Stomach smooth muscle (tissue), 2 donors: ENCODE data around the gene CLMP.
A peak's percentile ranks its signal among the peaks of the same experiment; 100 is the strongest.

ENCODE experiments used
- H3K27ac ChIP-seq: one replicate; pipeline ENCODE4 v1.7.0; 2013; ENCODE audit warnings: mild to moderate bottlenecking, low read length, inconsistent platforms
- H3K27me3 ChIP-seq, 2 donors: one replicate each; pipeline ENCODE4 v1.7.0; 2013; ENCODE audit warnings: low read length in 2 of 2; ENCODE audit not compliant: insufficient read depth in 2 of 2, control insufficient read depth in 1 of 2
- H3K36me3 ChIP-seq, 2 donors: one replicate each; pipeline ENCODE4 v1.7.0; 2013; ENCODE audit warnings: low read length in 2 of 2; ENCODE audit not compliant: control insufficient read depth in 2 of 2, insufficient read depth in 2 of 2
- H3K4me1 ChIP-seq: one replicate; pipeline ENCODE4 v1.7.0; 2013; ENCODE audit warnings: low read length; ENCODE audit not compliant: control insufficient read depth, insufficient read depth
- H3K4me3 ChIP-seq, 2 donors: one replicate each; pipeline ENCODE4 v1.7.0; 2013; ENCODE audit warnings: low read length in 2 of 2
- H3K9ac ChIP-seq, 2 donors: one replicate each; pipeline ENCODE4 v1.7.0; 2013; ENCODE audit warnings: low read length in 2 of 2, mild to moderate bottlenecking in 1 of 2
- H3K9me3 ChIP-seq, 2 donors: one replicate each; pipeline ENCODE4 v1.7.0; 2013; ENCODE audit warnings: low read length in 2 of 2; ENCODE audit not compliant: control insufficient read depth in 2 of 2
- donor health status: healthy.
- donor health status: Pancreatic carcinoma.

The CLMP gene

DNA sequence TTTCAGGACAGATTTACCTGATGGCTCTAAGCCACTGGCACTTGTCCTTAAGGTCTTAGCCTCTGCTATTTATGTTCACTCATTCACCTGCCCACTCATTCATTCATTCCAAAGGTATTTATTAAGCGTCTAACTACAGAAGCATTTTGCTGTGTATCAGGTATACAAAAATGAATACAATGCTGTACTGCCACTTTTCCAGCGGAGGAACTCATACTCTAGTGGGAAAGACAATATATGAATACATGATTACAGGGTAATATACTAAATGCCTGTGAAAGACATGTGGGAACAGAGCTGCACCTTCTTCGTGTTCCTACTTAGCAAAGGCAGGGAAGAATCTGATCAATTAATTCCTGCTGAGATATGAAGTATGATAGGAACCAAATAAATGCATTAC is 43.7 kb downstream of the CLMP start:
- H3K9ac ChIP-seq = no peak overlapping the region
- H3K27ac ChIP-seq = no peak overlapping the region

DNA sequence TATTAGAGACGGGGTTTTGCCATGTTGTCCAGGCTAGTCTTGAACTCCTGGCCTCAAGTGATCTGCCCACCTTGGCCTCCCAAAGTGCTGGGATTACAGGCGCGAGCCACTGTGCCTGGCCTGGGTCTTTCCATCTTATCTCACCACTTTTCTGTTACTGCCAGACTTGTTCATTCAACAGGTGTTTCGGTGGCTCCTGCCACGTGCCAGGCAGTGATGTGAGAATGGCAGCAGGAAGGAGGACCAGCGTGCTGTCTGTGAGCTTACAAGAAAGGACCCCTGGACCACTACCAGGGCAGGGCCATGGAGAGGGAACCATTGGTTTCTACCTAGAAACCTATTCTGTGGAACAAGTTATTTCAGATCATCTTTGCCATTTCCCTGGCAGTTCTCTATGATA is 44.2 kb downstream of the CLMP start:
- Histone ChIP-seq H3K27me3 (no peaks in the 10 kb centered on the region), H3K27ac (no peak overlapping the region), H3K9ac (no peak overlapping the region), H3K9me3 (no peaks in the 10 kb centered on the region), H3K4me1 (peaks cover 6% of the 10 kb centered on the region), H3K4me3 (no peak overlapping the region), H3K36me3 (peaks cover 3 to 11% of the 10 kb centered on the region in 2 donors)

More for the DNA sequence above, 43.7 kb downstream of the CLMP start:
- H3K4me1 ChIP-seq = peaks cover 3% of the 10 kb centered on the region
- peaks cover 3 to 11% of the 10 kb centered on the region in 2 donors for H3K36me3 ChIP-seq
- H3K27me3 ChIP-seq = no peaks in the 10 kb centered on the region
- no peak overlapping the region for H3K4me3 ChIP-seq
- H3K9me3 ChIP-seq = no peaks in the 10 kb centered on the region

DNA sequence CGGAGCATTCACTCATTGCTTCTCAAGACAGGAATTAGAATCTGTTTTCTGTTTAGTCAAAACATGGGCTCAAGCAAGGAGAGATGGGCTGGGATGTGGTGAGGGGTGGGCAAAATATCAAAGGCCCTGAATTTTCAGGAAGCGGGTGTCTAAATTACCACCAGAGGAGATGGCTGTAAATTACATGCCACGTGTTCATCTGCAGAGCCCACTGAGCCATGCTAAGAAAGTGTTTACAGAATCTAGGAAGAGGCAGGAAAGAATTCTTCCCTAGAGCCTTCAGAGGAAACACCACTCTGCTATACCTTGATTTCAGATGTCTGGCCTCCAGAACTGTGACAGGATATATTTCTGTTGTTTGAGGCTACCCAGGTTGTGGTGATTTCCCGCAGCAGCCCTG is 46.1 kb downstream of the CLMP start:
- Histone ChIP-seq H3K9ac (no peak overlapping the region), H3K4me3 (no peak overlapping the region), H3K9me3 (no peaks in the 10 kb centered on the region), H3K36me3 (peaks cover 3 to 11% of the 10 kb centered on the region in 2 donors), H3K4me1 (peaks cover 10% of the 10 kb centered on the region), H3K27ac (no peak overlapping the region), H3K27me3 (no peaks in the 10 kb centered on the region)

DNA sequence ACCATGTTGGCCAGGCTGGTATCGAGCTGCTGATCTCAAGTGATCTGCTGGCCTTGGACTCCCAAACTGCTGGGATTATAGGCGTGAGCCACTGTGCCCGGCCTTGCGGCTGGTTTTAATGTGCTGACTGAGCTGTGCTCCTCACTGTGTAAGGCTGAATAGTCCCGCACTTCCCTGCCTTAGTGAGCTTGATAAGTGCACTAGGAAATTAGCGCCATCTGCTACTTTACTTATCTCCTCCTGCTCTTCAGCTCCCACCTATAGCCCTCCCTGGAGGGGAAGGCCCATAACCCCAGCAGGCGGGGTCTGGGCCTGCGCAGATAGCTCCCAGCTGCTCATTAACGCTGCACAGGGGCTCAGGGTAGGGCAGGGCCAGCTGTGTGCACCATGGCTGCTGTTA is 49.4 kb downstream of the CLMP start:
- peaks cover 8% of the 10 kb centered on the region in 2 donors for H3K36me3 ChIP-seq
- no peak overlapping the region for H3K4me3 ChIP-seq
- H3K4me1 ChIP-seq = peaks cover 10% of the 10 kb centered on the region
- H3K9me3 ChIP-seq = no peaks in the 10 kb centered on the region
- no peaks in the 10 kb centered on the region for H3K27me3 ChIP-seq
- H3K27ac ChIP-seq = peak overlapping the region; percentile 11
- no peak overlapping the region for H3K9ac ChIP-seq

DNA sequence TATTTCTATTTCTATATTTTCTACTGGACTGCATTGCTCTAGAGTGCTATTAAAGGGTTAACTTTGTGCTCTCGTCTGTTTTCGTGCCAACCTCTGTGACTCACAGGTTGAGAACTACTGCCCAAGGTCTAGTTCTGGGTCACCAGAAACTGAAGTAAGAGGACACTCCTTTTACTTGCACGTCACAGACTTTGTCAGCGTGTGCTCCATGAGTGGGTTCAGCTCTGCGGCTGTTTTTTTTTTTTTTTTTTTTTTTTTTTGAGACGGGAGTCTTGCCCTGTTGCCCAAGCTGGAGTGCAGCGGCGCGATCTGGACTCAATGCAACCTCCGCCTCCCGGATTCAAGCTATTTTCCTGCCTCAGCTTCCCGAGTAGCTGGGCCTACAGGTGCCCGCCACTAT is 49.8 kb downstream of the CLMP start:
- Histone ChIP-seq H3K4me3 (no peak overlapping the region), H3K4me1 (peaks cover 10% of the 10 kb centered on the region), H3K9me3 (no peaks in the 10 kb centered on the region), H3K36me3 (peaks cover 8% of the 10 kb centered on the region in 2 donors), H3K27ac (peak overlapping the region; percentile 11), H3K27me3 (no peaks in the 10 kb centered on the region), H3K9ac (no peak overlapping the region)

DNA sequence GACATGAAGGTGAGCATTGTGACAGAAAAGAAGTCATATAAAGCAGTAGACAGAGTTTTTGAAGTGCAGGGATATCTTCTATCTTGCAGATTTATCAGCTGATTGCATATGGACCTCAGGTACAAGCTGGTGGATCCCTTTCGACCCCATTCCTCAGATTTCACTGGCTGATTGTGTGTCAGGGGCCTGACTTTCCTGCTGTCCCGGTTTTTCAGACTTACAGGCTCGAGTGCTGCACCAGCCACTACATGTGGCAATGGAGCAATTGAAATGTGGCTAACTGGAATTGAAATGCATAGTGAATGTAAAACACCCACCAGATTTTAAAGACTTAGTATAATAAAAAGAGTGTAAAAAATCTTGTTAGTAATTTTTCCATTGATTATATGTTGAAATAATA is 50.3 kb downstream of the CLMP start:
- Histone ChIP-seq H3K4me3 (no peak overlapping the region), H3K9ac (no peak overlapping the region), H3K36me3 (peaks cover 8% of the 10 kb centered on the region in 2 donors), H3K4me1 (peaks cover 10% of the 10 kb centered on the region), H3K27ac (no peak overlapping the region), H3K9me3 (no peaks in the 10 kb centered on the region), H3K27me3 (no peaks in the 10 kb centered on the region)

DNA sequence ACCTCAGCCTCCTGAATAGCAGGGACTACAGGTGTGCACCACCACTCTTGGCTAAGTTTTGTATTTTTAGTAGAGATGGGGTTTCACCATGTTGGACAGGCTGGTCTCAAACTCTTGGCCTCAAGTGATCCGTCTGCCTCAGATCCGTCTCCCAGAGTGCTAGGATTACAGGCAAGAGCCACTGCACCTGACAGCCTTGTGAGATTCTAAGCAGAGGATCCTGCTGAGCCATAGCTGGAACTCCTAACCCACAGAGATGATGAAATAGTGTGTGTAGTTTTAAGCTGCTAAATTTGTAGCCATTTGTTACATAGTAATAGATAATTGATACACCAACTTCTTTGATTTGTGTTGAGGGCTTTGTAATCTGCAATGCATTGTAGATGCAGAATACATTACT is 51.1 kb downstream of the CLMP start:
- Histone ChIP-seq H3K9ac (no peak overlapping the region), H3K4me1 (peaks cover 10% of the 10 kb centered on the region), H3K36me3 (peaks cover 5 to 7% of the 10 kb centered on the region in 2 donors), H3K9me3 (no peaks in the 10 kb centered on the region), H3K27ac (no peak overlapping the region), H3K27me3 (no peaks in the 10 kb centered on the region), H3K4me3 (no peak overlapping the region)

DNA sequence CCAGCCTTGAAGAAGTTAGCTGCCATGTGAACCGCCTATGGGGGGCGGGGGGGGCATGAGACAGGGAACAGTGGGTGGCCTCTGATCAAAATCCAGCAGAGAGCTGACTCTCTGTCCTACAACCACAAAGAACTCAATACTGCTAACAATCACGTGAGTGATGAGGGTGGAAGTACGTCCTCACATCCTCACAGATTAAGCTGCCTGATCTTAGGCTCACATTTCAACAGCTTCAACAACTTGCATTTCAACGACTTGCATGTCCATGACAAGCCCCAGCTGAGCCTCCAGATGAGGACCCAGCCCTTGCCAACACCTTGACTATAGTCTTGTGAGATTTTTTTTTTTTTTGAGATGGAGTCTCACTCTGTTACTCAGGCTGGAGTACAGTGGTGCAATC is 51.6 kb downstream of the CLMP start:
- Histone ChIP-seq H3K9me3 (no peaks in the 10 kb centered on the region), H3K4me1 (peaks cover 10% of the 10 kb centered on the region), H3K27ac (peak overlapping the region; percentile 31), H3K9ac (no peak overlapping the region), H3K4me3 (no peak overlapping the region), H3K27me3 (no peaks in the 10 kb centered on the region), H3K36me3 (peaks cover 3 to 5% of the 10 kb centered on the region in 2 donors)

DNA sequence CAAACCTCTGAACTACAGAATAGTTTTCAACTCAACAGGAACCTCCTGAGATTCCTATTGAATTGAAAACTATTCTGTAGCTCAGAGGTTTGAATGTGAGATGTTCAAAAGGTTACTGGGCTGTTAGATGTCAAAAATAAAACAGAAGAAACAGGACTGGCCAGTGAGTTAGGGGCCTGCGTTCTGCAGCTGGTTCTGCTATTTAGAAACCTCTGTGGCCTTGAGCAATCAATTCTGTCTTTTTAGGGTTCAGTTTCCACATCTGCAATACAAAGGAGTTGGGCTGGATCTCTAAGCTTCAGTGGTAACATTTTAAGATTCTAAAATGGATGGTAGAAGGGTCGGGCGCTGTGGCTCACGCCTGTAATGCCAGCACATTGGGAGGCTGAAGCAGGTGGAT is 55.8 kb downstream of the CLMP start:
- Histone ChIP-seq H3K36me3 (peaks cover 0 to 5% of the 10 kb centered on the region in 2 donors), H3K27me3 (no peaks in the 10 kb centered on the region), H3K4me3 (no peak overlapping the region), H3K9me3 (no peaks in the 10 kb centered on the region), H3K4me1 (peaks cover 14% of the 10 kb centered on the region), H3K27ac (no peak overlapping the region), H3K9ac (no peak overlapping the region)

DNA sequence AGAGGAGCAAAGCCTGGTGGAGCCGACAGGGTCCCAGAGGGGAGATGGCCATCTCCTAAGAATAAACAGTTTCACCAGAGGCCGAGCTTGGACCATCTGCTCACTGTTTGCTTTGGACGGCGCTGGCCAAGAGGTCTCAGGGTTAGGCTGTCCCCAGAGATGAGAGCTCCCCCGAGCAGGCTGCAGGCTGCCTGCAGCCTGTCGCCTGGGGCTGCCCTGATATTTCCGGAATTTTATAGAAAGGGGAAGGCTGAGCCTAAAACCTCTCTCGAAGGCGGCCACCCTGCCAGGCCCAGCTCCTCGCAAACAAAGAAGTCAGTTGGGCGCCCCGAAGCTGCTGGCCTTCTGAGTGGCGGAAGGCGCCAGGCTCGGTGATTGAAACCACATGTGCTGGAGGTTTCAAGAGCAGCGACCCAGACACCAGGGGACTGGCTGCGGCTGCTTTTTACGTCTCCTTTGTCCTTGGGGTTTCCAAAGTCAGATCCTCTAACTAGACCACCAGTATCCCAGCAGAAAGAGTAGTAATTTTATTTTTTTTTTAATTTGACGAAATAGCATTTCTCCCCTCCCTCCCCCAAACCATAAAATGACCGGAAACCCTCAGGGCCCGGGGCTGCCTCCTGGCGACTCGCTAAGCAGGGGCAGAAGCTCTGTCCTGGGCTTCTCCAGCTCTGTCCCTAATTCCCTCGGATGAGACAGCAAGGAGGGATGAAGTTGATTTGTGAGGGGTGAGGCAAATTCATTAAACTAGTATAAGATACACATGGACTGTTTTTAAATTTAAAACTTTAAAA is 57.4 kb downstream of the CLMP start:
- Histone ChIP-seq H3K4me3 (peak overlapping the region in 1 of 2 donors; percentile 58), H3K9ac (peak overlapping the region; percentile 4 to 42), H3K9me3 (no peaks in the 10 kb centered on the region), H3K27me3 (no peaks in the 10 kb centered on the region), H3K36me3 (no peaks in the 10 kb centered on the region), H3K27ac (peak overlapping the region; percentile 73), H3K4me1 (peaks cover 17% of the 10 kb centered on the region)

DNA sequence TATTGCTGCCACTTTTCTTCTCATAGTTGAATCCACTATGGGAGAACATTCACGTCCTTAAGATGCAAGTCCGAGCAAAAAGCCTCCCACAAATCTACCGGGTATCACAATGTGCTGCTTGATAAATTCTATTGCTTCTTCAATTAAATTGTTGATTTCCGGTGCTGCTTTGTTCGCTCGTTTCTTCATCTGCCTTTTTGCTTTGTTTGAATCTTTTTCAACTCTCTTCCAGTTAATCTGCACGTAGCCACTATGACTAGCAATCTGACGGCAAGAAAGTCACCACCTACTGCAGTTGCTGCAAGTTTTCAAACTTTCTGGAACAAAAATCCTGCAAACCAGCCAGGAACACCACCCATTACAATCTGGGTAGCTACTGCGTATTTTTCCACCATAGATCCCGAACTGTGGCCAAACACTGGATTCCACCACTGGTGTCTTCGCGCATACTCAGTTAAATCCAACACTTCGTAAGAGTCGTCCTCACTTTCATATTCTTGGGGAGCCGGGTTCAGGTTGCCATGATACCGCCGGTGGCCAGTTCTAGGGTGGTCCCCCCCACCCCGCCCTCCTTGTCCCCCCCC is 59.1 kb downstream of the CLMP start:
- no peak overlapping the region for H3K27ac ChIP-seq
- H3K4me1 ChIP-seq = peaks cover 22% of the 10 kb centered on the region
- no peaks in the 10 kb centered on the region for H3K9me3 ChIP-seq
- no peaks in the 10 kb centered on the region for H3K36me3 ChIP-seq
- no peak overlapping the region for H3K4me3 ChIP-seq
- no peaks in the 10 kb centered on the region for H3K27me3 ChIP-seq
- H3K9ac ChIP-seq = no peak overlapping the region
